Colon (tissue), 2 donors: ENCODE data around the gene PKHD1.

Source experiments
- FAIRE-seq: peaks from 2 replicates; lab custom pipeline; 2012; peaks lifted over from hg19 to GRCh38; lab: Jason Lieb, UNC
- donor health status: control.
- donor health status: control.

PKHD1 gene

DNA sequence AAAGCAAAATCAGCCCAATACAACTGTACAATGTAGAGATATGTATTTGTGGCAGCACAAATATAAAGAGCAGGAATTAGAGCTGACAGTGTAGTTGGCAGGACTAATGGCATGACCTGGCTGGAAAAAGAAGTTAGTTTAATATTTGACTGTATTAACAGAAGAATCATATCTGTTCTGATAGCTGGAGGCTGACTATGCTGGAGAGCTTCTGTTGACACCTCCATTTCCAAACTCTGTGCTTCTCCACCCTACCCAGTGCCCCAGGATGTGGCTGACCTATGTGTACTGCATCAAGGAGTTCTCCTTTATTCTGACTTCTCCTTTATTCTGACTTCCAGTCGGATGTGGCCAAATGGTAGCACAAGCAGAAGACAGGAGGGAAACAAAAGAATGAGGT lies 299.3 kb downstream of the PKHD1 start:
- FAIRE-seq: no peak

DNA sequence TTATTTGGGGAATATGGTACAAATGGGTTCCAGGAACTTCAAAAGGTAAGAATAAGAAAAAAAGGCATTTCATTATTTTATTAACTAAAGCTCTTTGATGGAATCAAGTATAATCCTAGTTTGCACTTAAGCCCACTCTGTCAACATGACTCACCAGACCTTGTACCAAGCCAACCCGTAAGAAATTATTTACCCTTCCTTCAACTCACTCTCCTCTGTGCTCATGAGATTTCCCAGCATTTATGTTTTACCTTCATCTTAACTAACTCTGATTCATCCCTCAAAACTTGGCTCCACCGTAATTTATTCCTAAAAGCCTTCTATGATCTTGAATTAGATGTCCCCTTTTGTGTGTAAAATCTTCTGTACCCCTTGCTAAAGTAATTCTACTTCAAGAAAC lies 308.7 kb downstream of the PKHD1 start:
- FAIRE-seq: no peak

DNA sequence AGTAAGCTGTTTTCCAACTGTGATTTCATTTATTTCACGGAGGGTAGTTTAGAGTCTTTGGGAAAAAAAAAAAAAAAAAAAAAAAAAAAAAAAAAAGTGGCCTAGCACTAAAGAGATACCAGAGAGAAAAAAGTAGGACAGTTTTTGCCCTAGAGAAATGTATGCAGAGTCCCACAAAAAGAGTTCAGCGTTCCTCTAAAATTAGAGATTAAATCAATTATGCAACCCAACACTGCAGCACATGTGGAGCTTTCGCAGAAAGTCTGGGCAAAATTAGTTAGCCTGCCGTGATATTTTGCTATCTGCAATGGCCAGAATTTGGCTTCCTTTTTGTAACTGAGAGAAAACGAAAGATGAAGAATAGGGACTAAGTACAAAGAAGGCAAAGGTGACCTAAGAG lies 309.8 kb downstream of the PKHD1 start:
- no peak for FAIRE-seq

DNA sequence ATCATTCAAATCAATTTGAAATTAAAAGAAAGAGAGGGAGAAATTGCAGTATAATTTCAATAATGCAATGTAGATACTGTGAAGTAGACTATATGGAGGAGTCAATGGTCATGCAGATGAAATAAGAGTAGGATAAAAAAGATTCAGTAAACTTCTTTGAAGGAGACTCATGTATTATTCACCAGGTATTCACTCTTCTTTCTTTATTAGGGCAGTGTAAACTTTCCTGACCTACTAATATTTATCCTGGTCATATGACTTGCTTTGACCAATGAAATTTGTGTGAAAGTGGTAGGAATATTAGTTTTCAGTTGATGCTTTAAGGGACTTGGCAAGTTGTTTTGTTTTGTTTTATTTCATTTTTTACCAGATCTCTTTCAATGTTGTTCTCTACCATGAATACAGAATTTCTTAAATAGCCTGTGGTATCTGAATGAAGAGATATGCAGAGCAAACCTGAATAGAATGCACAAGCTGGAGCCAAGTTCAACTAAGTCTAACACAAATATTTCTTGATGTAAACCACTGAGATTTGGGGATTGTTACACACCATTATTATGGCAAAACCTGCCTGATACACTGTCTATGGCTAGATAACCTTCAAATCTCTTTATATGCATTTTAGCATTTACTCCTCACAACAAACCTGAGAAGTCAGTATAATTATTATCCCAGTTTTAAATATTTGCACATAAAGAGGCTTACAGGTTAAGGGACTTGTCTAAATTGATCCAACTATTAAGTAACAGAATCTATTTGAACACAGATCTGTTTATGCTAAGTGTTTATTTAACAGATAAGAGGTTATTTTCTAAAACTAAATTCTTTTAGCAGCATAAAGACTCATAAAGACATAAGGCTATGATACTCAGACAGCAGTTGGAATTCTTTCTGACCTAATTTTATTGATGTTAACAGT lies 311.2 kb downstream of the PKHD1 start:
- FAIRE-seq: no peak

DNA sequence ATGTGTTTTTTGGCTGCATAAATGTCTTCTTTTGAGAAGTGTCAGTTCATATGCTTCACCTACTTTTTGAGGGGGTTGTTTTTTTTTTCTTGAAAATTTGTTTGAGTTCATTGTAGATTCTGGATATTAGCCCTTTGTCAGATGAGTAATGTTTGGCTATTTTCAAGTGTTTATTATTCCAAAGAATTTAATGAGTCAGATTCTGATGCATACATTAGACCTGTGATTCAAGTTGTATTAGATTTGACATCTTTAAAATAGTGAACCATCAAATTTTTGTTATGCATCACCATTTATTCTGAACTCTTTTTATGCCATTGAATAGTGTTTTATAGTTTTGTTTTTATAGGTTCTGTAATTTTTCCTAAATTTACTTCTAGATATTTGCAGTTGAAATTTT lies 319.3 kb downstream of the PKHD1 start:
- no peak for FAIRE-seq

DNA sequence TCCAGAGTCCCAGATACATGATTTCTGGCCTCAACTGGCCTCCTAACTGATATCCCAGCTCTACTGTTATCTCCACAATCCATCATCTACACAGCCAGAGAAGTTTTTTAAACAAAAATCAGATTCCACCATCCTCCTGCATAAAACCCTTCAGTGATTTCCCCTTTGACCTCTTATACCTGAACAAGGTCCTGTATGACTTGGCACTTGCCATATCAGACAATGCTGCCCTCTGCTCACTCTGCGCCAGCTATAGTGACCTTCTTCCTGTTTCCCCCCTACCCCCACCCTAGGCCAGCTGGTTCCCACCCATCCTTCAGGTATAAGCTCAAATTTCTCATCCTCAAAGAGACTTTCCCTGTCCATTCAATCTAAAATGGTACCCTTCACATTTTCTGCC lies 322.2 kb downstream of the PKHD1 start:
- FAIRE-seq: no peak

DNA sequence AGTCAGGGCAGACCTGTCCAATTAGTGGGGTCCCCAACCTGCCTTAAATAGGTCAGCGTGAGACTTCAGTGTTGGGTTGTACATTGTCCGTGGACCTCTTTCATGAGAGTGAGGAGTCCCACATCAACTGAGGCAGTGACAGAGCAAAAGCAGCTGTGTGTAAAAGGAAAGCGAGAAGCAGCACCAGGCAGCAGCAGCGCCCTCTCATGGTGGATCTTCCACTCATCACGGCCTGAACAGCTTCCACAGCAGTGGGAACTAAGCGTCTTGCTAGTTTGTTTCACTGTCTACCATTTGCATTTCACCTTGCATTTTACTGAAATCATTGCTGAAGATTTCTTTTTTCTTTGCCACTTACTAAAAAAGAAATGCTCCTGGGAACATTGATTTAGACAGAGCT lies 333.8 kb downstream of the PKHD1 start:
- FAIRE-seq: no peak

DNA sequence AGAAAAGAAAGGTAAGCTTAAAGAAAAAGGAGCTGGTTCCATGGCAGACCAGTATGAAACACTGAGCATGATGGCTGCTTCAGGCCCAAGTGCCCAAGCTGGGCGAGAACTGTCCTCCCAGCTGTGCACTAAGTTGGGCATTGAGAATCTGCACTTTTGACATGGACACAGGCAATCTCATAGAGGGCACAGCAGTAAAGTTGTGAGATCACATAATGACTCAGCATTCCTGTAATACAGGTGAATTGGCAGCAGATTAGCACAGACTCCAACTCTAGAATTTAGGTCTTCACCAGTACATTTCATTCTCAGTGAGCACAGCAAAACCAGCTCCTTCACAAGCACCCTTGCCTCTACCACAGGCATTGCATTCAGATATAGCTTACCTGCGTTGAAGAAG lies 343.4 kb downstream of the PKHD1 start:
- FAIRE-seq: no peak

DNA sequence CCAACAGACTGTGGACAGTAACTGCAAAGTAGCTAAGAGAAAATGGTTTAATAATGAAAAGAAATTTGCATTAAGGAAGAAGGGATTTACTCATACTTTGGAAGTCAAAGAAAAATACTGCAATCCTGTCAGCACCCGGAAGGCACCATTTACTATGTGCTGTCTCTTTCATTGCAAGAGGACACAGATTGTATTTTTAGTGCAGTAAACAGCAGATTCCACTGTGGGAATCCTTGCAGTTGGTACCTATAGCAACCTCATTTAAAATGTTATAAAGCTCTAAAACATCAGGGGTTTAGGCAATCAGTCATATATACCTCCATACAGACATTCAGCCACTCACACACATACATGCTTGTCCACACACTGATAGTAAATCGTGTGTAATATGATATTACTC lies 346.8 kb downstream of the PKHD1 start:
- FAIRE-seq: no peak

DNA sequence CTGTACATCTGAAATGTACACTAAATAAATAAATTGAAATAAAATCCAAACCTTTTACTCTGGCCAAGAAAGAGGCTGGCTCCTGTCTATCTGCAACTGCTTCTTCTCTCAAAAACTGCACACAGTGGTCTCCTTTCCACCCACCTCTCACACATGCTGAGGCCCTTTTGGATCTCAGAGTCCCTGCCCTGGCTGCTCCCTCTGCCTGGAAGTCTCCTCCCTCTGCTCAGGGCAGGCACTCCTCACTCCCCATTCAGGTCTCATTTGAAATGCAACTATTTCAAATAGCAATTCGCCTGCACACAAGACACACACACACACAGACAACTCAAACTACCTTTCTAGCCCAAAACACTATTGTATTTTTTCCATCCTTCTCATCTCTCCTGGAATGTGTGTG lies 348.8 kb downstream of the PKHD1 start:
- no peak for FAIRE-seq

DNA sequence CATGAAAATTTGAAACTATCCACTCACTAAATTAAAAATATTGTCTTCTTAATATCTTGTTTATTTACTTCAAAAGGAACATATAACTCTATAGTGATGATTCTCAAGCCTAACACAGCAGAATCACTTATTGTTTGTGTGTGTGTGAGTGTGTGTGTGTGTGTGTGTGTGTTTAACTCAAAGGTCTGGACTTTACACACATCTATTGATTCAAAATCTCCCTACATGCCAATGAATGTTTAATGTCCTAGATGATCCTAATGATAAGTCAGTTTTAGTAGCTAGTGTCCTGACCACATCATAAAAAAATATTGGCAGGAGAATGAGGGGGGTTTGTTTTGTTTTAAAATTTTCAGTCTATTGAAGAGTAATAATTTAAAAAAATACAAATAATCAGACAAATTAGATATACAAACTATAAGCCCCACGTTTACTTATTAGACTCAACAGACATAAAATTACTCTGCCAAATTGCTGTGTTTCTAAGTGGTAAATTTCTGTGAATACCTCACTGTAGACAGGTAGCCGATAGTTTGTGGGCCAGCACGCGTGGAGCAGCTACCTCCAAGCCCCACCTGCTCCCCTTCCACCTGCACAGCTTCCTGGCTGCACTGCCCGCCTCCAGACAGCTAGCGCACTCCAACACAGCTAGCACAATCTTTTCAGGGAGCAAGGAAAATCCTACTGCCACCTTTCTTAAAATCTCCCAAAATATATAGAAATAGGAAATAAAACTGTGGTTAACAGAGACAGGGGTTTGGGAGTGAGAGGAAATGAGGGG lies 349.6 kb downstream of the PKHD1 start:
- no peak for FAIRE-seq

DNA sequence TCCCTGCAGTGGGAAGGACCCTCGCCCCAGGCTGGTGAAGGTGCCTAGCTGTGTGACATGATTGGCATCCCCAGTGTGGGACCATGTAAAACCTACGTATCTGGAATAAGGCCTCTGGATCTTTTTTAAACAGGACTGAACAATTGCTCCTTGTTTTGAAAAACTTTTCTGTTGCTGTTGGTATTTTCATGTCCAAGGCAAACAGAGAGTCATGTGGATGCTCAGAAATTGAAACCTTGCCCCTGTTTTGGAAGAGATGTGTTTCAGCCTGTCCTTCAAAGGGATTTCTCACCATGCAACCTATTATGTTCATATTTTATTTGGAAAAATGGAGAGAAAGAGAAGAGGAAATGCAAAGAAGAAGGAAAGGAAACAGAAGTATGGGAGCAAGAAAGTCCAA lies 362.3 kb downstream of the PKHD1 start:
- FAIRE-seq: no peak

DNA sequence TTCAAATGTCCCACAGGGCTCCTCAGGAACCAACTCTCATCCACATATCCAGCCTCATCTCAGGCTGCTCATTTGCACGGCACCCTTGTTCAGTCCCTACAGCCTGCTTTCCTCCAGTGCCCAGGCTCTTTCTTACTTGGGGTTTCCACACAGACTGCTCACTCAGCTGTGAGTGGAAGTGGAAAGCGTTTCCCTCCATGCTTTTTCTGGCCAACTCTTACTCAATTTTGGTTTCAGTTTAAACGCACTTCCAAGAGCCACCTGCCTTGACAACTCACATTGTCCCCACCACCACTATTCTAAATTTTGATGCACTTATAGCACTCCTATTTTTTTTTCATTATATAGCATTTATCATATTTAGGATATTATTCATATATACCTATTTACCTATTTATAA lies 367.1 kb downstream of the PKHD1 start:
- no peak for FAIRE-seq

DNA sequence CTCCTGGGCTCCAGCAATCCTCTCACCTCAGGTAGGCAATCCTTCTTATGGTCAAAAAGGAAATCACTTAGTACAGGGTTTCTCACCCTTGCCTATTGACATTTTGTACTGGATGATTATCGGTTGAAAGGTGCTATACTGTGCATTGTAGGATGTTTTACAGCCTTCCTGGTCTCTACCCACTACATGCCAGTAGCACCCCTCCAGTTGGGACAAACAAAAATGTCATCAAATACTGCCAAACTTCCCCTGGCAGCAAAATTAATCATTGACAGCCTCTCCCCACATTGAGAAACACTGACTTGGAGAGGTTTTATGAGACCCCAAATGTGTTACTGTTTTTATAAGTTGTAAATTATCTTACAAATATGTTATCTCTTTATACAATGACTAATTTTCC lies 368.1 kb downstream of the PKHD1 start:
- FAIRE-seq: no peak

DNA sequence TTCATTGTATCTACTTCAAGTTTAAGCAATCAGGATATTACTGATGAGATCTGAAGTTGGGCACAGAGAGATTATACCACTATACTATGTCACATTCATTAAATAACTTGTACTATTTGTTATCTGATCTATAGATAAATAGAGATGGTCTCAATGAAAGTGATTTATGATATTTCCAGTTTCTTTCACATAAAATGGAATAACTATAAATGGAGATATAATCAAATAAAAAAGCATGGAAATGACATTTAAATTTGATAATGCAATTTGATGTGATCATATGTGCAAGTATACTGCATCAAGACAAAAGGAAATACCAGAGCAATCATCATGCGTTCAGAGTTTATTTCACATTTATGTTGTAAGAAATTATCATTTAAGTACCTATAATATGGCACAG lies 368.9 kb downstream of the PKHD1 start:
- FAIRE-seq: no peak

DNA sequence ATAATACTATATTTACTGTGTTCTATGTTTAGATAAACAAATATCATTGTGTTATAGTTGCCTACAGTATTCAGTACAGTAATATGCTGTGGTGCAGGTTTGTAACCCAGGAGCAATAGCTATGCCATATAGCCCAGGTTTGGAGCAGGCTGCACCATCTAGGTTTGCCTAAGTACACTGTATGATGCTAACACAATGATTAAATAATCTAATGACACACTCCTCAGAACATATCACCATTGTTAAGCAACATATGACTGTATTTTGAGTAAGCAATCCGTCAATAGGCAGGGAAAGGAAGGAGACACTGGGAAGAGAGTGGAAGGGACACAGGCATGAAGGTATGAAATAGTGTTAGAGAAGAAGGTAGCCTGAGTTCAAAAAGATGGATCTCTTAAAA lies 369.9 kb downstream of the PKHD1 start:
- no peak for FAIRE-seq

DNA sequence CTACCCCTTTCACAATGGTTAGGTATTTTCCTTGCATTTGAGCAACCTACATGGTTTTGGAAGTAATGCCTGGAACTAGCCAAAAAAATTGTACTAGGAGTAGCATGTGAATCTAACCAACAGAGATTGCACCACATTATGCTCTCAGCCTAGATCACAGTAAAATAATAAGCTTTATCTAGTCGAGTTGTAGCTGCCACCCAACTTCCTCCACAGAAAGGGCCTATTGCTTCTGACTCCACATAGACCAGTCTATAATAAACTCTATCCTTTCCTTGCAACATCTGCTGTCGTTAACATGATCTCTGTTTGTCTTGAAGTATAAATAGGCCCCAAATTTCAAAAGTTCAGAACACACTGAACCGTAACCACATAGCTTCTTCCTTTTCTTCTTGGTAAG lies 375.5 kb downstream of the PKHD1 start:
- no peak for FAIRE-seq

DNA sequence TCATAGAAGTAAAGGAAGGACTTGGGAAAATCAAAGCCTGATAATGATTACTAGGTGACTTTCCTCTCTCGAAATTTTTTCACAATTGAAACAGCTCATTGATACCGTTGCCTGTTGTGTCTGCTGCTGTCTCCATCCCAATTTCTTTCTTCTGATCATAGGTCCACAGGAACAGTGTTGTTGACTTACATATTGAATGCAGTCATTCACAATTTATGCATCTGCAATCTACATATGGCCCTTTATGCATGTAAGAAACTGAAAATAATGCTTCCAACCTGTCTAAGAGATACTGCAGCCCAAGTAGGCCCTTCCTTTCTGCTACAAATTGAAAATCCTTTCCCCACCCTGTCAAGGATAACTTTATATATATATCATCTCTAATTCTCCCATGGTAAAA lies 381.3 kb downstream of the PKHD1 start:
- FAIRE-seq: no peak

DNA sequence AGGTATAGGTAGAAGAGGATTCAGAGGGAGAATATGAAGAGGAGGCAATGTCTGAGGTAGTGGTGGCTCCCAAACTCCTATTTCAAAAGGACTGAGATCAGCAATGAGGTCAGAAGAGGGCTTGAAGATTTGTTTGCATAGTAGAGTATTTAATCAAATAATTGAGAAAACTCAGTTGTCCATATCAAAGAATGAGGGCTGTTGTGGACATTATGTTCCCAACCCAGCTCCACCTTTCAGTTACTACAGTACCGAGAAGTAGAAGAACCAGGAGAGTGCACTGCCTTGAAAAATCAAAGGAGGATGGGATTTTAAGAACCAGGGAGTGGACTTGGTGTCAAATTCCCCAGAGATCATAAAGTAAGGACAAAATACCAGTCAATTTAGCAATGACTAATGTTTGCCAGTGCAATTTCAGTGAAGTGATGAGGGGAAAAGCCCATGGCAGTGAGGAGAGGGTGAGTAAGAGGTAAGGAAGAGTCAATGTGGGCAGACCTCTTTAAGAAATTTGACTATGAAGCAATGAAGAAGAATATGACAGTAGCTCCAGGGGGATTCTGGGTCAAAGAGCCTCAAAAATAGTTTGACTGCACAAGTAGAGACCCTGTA lies 382.4 kb downstream of the PKHD1 start:
- no peak for FAIRE-seq

DNA sequence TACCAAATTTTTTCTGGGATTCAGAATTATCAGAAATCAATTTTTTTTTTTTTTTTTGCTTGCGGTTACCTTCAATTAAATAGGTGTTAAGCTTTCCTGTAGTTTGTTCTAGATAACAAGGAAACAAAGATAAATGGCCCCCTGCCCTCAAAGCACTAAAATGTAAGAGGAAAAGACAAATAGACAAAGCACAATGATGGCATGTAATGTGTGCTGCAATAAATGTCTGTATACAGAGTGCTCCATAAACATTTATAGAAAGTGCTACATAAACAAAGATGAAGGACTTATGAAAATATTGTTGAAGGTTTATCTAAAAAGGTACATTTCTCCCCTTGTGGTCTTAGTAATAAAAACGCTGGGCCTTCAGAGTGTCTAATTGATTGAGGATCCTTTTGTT lies 384.6 kb downstream of the PKHD1 start:
- no peak for FAIRE-seq

DNA sequence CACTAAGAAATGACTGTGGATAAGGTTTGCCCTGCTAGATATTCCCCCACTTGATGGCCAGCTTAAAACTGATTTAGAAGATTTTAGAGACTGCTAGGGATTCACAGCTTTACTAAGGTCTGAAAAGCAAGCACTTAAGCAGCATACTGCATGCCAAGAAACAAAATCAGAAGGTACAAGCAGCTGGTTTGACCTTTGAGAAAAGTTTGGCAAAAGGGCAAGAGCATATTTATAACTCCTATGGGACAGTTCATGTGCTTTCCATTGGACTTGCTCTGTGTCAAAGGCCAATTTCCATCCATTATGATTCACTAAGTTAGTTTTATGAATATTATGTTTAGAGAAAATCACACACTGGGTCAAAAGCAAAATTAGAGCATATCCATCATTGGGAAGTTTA lies 402.8 kb downstream of the PKHD1 start:
- no peak for FAIRE-seq

DNA sequence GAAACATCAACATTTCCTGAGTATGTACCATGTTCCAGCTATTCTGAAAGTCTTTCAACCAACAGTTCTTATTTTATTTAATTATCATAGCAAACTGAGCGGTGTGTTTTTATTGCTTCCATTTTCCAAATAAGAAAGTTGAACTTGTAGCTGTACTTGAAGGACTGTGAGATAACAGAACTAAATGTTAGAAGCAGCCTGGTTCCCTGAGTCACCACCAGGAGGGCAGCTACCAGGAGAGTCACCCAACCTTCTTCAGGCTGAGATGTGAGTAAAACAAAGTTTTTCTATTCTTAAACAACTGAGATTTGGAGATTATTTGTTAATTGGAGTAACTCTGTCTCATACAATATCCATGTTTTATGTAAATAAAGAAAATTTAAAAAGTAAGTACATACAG lies 403.4 kb downstream of the PKHD1 start:
- FAIRE-seq: no peak

DNA sequence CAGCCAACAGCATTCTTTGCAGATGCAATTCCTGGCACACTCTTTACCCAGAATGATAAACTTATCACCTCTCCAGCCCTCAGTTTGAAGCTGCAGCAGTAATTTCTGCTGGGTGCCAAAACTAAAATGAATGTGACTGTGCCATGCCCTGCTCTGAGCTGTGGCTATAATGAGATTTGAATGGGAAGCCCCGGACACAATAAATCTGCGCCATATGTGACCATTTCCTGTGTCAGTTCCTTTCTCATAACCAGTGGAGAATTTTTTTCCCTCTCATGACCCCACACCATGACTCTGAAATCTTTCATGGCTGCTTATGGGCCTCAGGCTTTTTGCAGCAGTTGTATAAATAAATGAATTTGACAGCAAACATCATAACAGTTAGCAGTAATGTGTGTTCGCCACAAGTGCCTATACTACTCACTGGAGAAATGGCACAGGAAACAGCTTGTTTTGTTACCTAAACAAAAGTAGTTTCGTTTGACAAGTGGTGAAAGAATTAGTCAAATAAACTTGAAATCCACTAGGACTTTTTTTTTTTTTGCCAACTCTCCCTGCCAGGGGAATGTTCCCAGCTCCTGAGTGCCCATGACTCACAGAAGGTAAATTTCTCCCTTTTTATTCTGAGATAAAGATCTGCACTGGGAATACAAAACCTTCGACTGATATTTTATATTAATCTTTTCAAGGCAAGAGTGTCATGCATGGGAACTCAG lies 408.4 kb downstream of the PKHD1 start:
- no peak for FAIRE-seq
